Pancreas (tissue), 10 donors: ENCODE data around the gene APOBEC3H. TPM values are rescaled to one million over a fixed set of nuclear protein-coding genes. Genes with fewer than 3 reads are reported as not detected.
A peak's percentile ranks its signal among the peaks of the same experiment; 100 is the strongest.

Experiments
- ATAC-seq, 4 donors: fragments of 200-7000 bp; cut with Tn5 transposase; one replicate each; pipeline versions ENCODE4 v1.8.0 to v1.9.1; 2020; ENCODE audit warnings: mild to moderate bottlenecking in 4 of 4, moderate library complexity in 4 of 4
- DNase-seq, 6 donors: peaks; one replicate each; pipeline ENCODE4 v3.0.0-alpha.2; 2020
- FAIRE-seq: peaks from 2 replicates; lab custom pipeline; 2012; peaks lifted over from hg19 to GRCh38; lab: Jason Lieb, UNC
- H3K27ac ChIP-seq, 4 donors: fragments of 200-600 bp; sonication (generic); 1 replicate in 3 of 4; 2 replicates in 1 of 4; pipeline versions ENCODE4 v1.5.0 to v1.8.0; 2020
- H3K27me3 ChIP-seq, 4 donors: fragments of 200-600 bp; one replicate each; pipeline ENCODE4 v1.8.0; 2021
- H3K36me3 ChIP-seq, 3 donors: fragments of 200-600 bp; sonication (generic) in 1 of 3; one replicate each; pipeline versions ENCODE4 v1.5.0 to v1.8.0; 2020 to 2021
- H3K4me1 ChIP-seq, 3 donors: fragments of 200-600 bp; one replicate each; pipeline ENCODE4 v1.8.0; 2021
- H3K4me3 ChIP-seq, 4 donors: fragments of 200-600 bp; sonication (generic) in 2 of 4; one replicate each; pipeline versions ENCODE4 v1.5.0 to v1.8.0; 2020 to 2021
- H3K9me3 ChIP-seq, 4 donors: fragments of 200-600 bp; one replicate each; pipeline ENCODE4 v1.8.0; 2021
- WGBS, 2 donors: extraction: QIAGEN DNeasy Blood & Tissue Kit; methylation state at CpG; one replicate each; pipeline ENCODE4 v1.1.7; 2013; 5-methylcytosine and 5-hydroxymethylcytosine counted together
- intact Hi-C, 3 donors: fragments of 100-400 bp; cut with DNase I; formaldehyde crosslinking; loops; one replicate each; pipeline versions ENCODE4 v1.11.1 to v1.14.2; 2022
- polyA plus RNA-seq, 2 donors: library from polyadenylated mRNA; stranded (reverse); fragments of 200-250 nt; gene quantifications; one replicate each; pipeline ENCODE4 v1.2.3, GENCODE V29; 2013
- total RNA-seq, 6 donors: library from RNA; stranded (reverse); fragmentation: NEBNext Ultra II Directional in 4 of 6; extraction: Animal tissue kit (Norgen Biotek cat#: 25700) in 4 of 6; gene quantifications; one replicate each; pipeline versions ENCODE4 v1.2.1 to v1.2.4, GENCODE V29; 2021 to 2023
- TF ChIP-seq, protein P1 (sequence below), 4 donors: fragments of 200-600 bp; sonication (generic) in 3 of 4; IDR thresholded peaks; one replicate each; pipeline versions ENCODE4 v1.5.0 to v1.8.0; 2021; ENCODE audit warnings: antibody characterized with exemption in 4 of 4
- donor health status: healthy with polysubstance abuse.
- donor health status: DM: no; HTN: no; CAD: no; lungs with moderate emphysema.
- donor health status: DM: no; HTN: no; CAD: no.
- donor health status: control.
- donor health status: control.
- donor health status: Bipolar disorder and iron deficiency.
- donor health status: DM: yes; HTN: yes; CAD: no.
- donor health status: DM: no; HTN: no; CAD: no.
- donor health status: DM: no; HTN: no; CAD: no.
- donor health status: DM: yes; HTN: yes; CAD: no.

The APOBEC3H gene
- total and polyA plus RNA-seq, 8 donors, result 0.14 to 0.21 (median 0.16) TPM; not detected in 4

DNA sequence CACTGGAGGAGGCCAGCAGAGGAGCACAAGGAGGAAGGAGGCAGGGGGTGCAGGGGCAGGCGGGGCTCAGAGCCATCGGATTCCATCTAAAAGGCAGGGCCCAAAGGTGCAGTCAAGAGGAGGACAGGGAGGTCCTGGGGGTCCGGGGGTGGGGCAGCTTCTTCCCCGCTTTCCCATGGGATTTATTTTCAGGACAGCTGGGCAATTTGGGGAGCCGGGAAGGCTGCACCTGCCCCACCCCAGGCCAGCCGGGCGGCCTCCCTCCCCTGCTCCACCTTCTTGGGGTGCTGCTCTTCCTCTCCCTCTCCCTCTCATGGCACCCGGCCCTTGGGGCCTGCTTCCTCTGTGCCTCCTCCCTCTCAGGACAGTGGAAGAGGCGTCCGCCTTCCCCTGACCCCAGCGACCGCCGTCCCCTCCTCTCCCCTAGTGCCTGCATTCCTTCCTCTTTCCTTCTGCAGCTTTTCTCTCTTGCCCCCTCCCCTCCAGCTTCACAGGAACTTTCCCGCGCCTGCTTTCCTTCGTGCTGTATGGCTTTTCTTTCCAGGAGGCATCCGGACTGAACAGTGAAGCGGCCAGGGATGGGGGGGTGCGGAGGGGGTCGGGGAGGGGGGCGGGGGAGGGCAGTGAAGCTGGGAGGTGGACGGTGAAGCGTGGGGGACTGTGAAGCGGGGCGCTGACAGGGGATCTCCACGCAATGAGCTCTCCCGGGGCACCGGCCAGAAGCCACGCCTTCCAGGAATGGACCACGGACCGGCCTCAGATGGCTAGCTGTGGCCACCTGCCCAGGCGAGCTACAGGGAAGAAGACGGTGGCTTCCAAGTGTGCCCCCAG lies 26.9 kb downstream of the APOBEC3H start:
- DNase-seq (peak in 2 of 6 donors; percentile 25 to 51), ATAC-seq (peak in 1 of 4 donors; percentile 27), FAIRE-seq (no peak)
- no peaks in the 10 kb centered on the region for H3K27me3 ChIP-seq
- H3K36me3 ChIP-seq, result no peaks in the 10 kb centered on the region
- H3K27ac ChIP-seq, result no peak overlapping the region
- TF ChIP-seq, protein P1, sequence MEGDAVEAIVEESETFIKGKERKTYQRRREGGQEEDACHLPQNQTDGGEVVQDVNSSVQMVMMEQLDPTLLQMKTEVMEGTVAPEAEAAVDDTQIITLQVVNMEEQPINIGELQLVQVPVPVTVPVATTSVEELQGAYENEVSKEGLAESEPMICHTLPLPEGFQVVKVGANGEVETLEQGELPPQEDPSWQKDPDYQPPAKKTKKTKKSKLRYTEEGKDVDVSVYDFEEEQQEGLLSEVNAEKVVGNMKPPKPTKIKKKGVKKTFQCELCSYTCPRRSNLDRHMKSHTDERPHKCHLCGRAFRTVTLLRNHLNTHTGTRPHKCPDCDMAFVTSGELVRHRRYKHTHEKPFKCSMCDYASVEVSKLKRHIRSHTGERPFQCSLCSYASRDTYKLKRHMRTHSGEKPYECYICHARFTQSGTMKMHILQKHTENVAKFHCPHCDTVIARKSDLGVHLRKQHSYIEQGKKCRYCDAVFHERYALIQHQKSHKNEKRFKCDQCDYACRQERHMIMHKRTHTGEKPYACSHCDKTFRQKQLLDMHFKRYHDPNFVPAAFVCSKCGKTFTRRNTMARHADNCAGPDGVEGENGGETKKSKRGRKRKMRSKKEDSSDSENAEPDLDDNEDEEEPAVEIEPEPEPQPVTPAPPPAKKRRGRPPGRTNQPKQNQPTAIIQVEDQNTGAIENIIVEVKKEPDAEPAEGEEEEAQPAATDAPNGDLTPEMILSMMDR (IDR thresholded peaks at IDR 0.05), result no peak
- intact Hi-C loops, result loop anchor here in 1 of 3 donors (10.0 kb wide), 1 partner anchor 259 kb away; no protein-coding TSS in a partner anchor
- no peaks in the 10 kb centered on the region for H3K4me1 ChIP-seq
- 42 to 43% methylated on average over 30 to 33 of the region's 33 CpGs for WGBS, 2 donors
- H3K9me3 ChIP-seq, result no peaks in the 10 kb centered on the region
- H3K4me3 ChIP-seq, result no peak overlapping the region

DNA sequence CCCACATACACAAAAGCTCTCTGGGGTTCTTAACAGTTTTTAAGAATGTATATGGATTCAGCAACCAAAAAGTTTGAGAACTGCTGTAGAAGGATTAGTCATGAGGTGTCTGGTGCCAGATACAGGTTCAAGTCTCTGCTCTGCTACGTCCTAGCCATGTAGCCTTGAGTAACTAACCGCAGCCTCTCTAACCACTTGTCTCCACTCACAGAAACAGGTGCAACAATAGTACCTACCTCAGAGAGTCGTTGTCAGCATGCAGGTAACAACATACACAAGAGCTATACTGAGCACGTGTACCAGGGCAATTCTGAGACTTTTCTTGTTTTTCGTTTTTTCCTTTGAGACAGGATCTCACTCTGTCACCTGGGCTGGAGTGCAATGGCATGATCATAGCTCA lies 28.6 kb downstream of the APOBEC3H start:
- WGBS, 2 donors, result 75 to 78% methylated on average over 5 of the region's 5 CpGs
- no peaks in the 10 kb centered on the region for H3K9me3 ChIP-seq
- TF ChIP-seq, protein P1 (IDR thresholded peaks at IDR 0.05), result no peak
- DNase-seq (no peak), FAIRE-seq (no peak), ATAC-seq (no peak)
- no peak overlapping the region for H3K27ac ChIP-seq
- no peaks in the 10 kb centered on the region for H3K27me3 ChIP-seq
- no peaks in the 10 kb centered on the region for H3K4me1 ChIP-seq
- no peaks in the 10 kb centered on the region for H3K36me3 ChIP-seq
- intact Hi-C loops, result loop anchor here in 1 of 3 donors (10.0 kb wide), 1 partner anchor 261 kb away; no protein-coding TSS in a partner anchor
- H3K4me3 ChIP-seq, result no peak overlapping the region

DNA sequence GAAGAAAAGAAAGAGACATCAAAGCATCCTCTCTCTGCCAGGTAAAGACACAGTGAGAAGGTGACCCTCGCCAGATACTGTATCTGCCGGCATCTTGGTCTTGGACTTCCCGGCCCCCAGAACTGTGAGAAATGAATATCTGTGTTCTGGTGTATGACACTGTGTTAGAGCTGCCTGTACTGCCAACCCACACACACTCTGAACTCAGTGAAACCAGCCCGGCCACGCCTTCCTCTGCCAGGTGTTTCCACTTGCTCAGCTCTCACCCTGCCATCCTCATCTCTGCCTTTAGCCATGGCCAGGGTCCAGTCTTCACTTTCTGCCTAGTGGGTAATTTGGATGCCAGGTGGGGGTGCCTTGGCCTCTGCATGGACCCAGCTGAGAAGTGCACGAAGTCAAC lies 31.5 kb downstream of the APOBEC3H start:
- 83 to 84% methylated on average over 6 of the region's 6 CpGs for WGBS, 2 donors
- Histone ChIP-seq H3K9me3 (no peaks in the 10 kb centered on the region), H3K4me3 (no peak overlapping the region), H3K4me1 (no peaks in the 10 kb centered on the region), H3K36me3 (peaks cover 0 to 5% (median 0%) of the 10 kb centered on the region in 3 donors), H3K27me3 (no peaks in the 10 kb centered on the region), H3K27ac (no peak overlapping the region)
- intact Hi-C loops, result loop anchor here in 1 of 3 donors (10.0 kb wide), 1 partner anchor 264 kb away; no protein-coding TSS in a partner anchor
- ATAC-seq (peak in 2 of 4 donors; percentile 34 to 42), DNase-seq (peak in 2 of 6 donors; percentile 5 to 22), FAIRE-seq (no peak)
- TF ChIP-seq, protein P1 (IDR thresholded peaks at IDR 0.05), result no peak

DNA sequence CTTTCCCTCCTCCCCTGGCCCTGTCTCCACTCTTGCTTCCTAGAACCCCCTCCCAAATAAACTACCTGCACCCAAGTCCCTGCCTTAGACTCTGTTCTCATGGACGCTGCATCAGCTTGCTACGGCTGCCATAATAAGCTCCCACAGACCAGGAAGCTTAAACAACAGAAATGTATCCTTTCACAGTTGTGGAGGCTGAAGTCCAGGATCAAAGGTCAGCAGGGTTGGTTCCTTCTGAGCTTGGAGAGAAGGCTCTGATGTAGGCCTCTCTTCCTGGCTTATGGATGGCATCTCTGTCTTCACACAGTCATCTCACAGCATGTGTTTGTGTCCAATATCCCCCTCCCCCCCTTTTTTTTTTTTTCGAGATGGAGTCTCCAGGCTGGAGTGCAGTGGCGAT lies 32.0 kb downstream of the APOBEC3H start:
- Histone ChIP-seq H3K4me3 (no peak overlapping the region), H3K27ac (no peak overlapping the region), H3K4me1 (no peaks in the 10 kb centered on the region), H3K36me3 (peaks cover 0 to 5% (median 0%) of the 10 kb centered on the region in 3 donors), H3K9me3 (no peaks in the 10 kb centered on the region), H3K27me3 (no peaks in the 10 kb centered on the region)
- intact Hi-C loops, result loop anchor here in 1 of 3 donors (10.0 kb wide), 1 partner anchor 264 kb away; no protein-coding TSS in a partner anchor
- DNase-seq (no peak), ATAC-seq (peak in 1 of 4 donors; percentile 26), FAIRE-seq (no peak)
- WGBS, 2 donors, result 89% methylated on average over 4 of the region's 4 CpGs
- TF ChIP-seq, protein P1 (IDR thresholded peaks at IDR 0.05), result no peak
